Natural killer cell treated with Interleukin-12 subunit alpha and Interleukin-12 subunit beta and Interleukin-15 and Interleukin-18, amount 100 ng/mL, for 72 hours (primary cell): ENCODE results near the gene PATL1. TPM values are rescaled to one million over a fixed set of nuclear protein-coding genes. Genes with fewer than 3 reads are reported as not detected.
"Not testable (repeated sequence)": the region's sequence is repeated elsewhere in the genome, so short reads cannot be mapped to it uniquely, and the experiment has no call there.

ENCODE experiments used
- ATAC-seq, 2 donors: fragments of 150-1000 bp; cut with Tn5 transposase in 1 of 2; sonication (Bioruptor Pico), chemical (Tn5 transposase) in 1 of 2; 2 replicates each; pipeline ENCODE4 v1.10.0; 2021
- DNase-seq: peaks from one replicate; pipeline ENCODE4 v3.0.0; 2022; ENCODE audit warnings: low spot score
- H3K27ac Mint-ChIP-seq, 2 donors: 1 replicate in 1 of 2; 2 replicates in 1 of 2; pipeline ENCODE4 v1.8.0; 2022; ENCODE audit warnings: mixed read lengths in 2 of 2, mild to moderate bottlenecking in 1 of 2, moderate library complexity in 1 of 2
- H3K27me3 Mint-ChIP-seq, 2 donors: 1 replicate in 1 of 2; 2 replicates in 1 of 2; pipeline ENCODE4 v1.8.0; 2022; ENCODE audit warnings: mixed read lengths in 2 of 2
- H3K36me3 Mint-ChIP-seq: one replicate; pipeline ENCODE4 v1.8.0; 2022; ENCODE audit warnings: mixed read lengths
- H3K4me1 Mint-ChIP-seq, 2 donors: 1 replicate in 1 of 2; 2 replicates in 1 of 2; pipeline ENCODE4 v1.8.0; 2022; ENCODE audit warnings: low read depth in 2 of 2, mixed read lengths in 2 of 2, mild to moderate bottlenecking in 1 of 2
- H3K4me3 Mint-ChIP-seq: one replicate; pipeline ENCODE4 v1.8.0; 2022; ENCODE audit warnings: mixed read lengths
- H3K9me3 Mint-ChIP-seq: 2 replicates; pipeline ENCODE4 v1.8.0; 2022; ENCODE audit warnings: mixed read lengths
- total RNA-seq, 2 donors: library from RNA; stranded (reverse); gene quantifications; one replicate each; pipeline ENCODE4 v1.2.3, GENCODE V29; 2022

PATL1 gene
- total RNA-seq, 2 donors from 2014 or later, result 50.5 to 62.9 TPM

GRCh38 chr11:59660621-59661020 is 8.2 kb downstream of the PATL1 start:
- Mint-ChIP-seq H3K36me3 (peaks cover 25% of the 10 kb centered on the region), H3K27ac (no peak overlapping the region), H3K9me3 (no peaks in the 10 kb centered on the region), H3K4me1 (peaks cover 19 to 26% of the 10 kb centered on the region in 2 donors), H3K27me3 (no peaks in the 10 kb centered on the region), H3K4me3 (no peak overlapping the region)
- DNase-seq (no peak), ATAC-seq (no peak)

- no peaks in the 10 kb centered on the region for H3K9me3 Mint-ChIP-seq
- H3K4me3 Mint-ChIP-seq, result no peak overlapping the region
- H3K27me3 Mint-ChIP-seq, result no peaks in the 10 kb centered on the region
- peaks cover 16 to 21% of the 10 kb centered on the region in 2 donors for H3K4me1 Mint-ChIP-seq
- H3K27ac Mint-ChIP-seq, result no peak overlapping the region
- peaks cover 26% of the 10 kb centered on the region for H3K36me3 Mint-ChIP-seq
- no peak for ATAC-seq
- DNase-seq, result no peak
These were observed 8.9 kb downstream of the PATL1 start for GRCh38 chr11:59659981-59660380.

GRCh38 chr11:59658036-59658435 is 10.8 kb downstream of the PATL1 start:
- H3K27ac Mint-ChIP-seq, result no peak overlapping the region
- no peaks in the 10 kb centered on the region for H3K27me3 Mint-ChIP-seq
- ATAC-seq (no peak), DNase-seq (no peak)
- H3K9me3 Mint-ChIP-seq, result no peaks in the 10 kb centered on the region
- H3K4me3 Mint-ChIP-seq, result no peak overlapping the region
- peaks cover 12 to 13% of the 10 kb centered on the region in 2 donors for H3K4me1 Mint-ChIP-seq
- peaks cover 37% of the 10 kb centered on the region for H3K36me3 Mint-ChIP-seq

- H3K27ac Mint-ChIP-seq, result no peak overlapping the region
- peaks cover 62% of the 10 kb centered on the region for H3K36me3 Mint-ChIP-seq
- peaks cover 0 to 2% of the 10 kb centered on the region in 2 donors for H3K4me1 Mint-ChIP-seq
- H3K9me3 Mint-ChIP-seq, result no peaks in the 10 kb centered on the region
- DNase-seq, result no peak
- no peaks in the 10 kb centered on the region for H3K27me3 Mint-ChIP-seq
- no peak for ATAC-seq
- H3K4me3 Mint-ChIP-seq, result no peak overlapping the region
These were observed 13.9 kb downstream of the PATL1 start for GRCh38 chr11:59654893-59655292.

GRCh38 chr11:59647245-59647980 is 21.4 kb downstream of the PATL1 start:
- H3K27me3 Mint-ChIP-seq, result no peaks in the 10 kb centered on the region
- no peaks in the 10 kb centered on the region for H3K9me3 Mint-ChIP-seq
- H3K36me3 Mint-ChIP-seq, result peaks cover 59% of the 10 kb centered on the region
- H3K4me1 Mint-ChIP-seq, result peaks cover 0 to 5% of the 10 kb centered on the region in 2 donors
- ATAC-seq, result no peak
- H3K4me3 Mint-ChIP-seq, result no peak overlapping the region
- no peak overlapping the region for H3K27ac Mint-ChIP-seq
- DNase-seq, result no peak

GRCh38 chr11:59644528-59644927 is 24.3 kb downstream of the PATL1 start:
- Mint-ChIP-seq H3K27ac (no peak overlapping the region), H3K9me3 (no peaks in the 10 kb centered on the region), H3K4me3 (no peak overlapping the region), H3K4me1 (peaks cover 0 to 5% of the 10 kb centered on the region in 2 donors), H3K27me3 (no peaks in the 10 kb centered on the region), H3K36me3 (peaks cover 49% of the 10 kb centered on the region)
- no peak for ATAC-seq
- no peak for DNase-seq

GRCh38 chr11:59643390-59643789 is 25.4 kb downstream of the PATL1 start:
- H3K9me3 Mint-ChIP-seq, result no peaks in the 10 kb centered on the region
- H3K36me3 Mint-ChIP-seq, result peaks cover 49% of the 10 kb centered on the region
- ATAC-seq, result no peak
- H3K27me3 Mint-ChIP-seq, result no peaks in the 10 kb centered on the region
- no peak overlapping the region for H3K27ac Mint-ChIP-seq
- no peak for DNase-seq
- H3K4me3 Mint-ChIP-seq, result no peak overlapping the region
- peaks cover 0 to 5% of the 10 kb centered on the region in 2 donors for H3K4me1 Mint-ChIP-seq

GRCh38 chr11:59641156-59641555 is 27.7 kb downstream of the PATL1 start:
- Mint-ChIP-seq H3K9me3 (no peaks in the 10 kb centered on the region), H3K27me3 (no peaks in the 10 kb centered on the region), H3K36me3 (peaks cover 55% of the 10 kb centered on the region), H3K4me3 (no peak overlapping the region), H3K4me1 (peaks cover 0 to 2% of the 10 kb centered on the region in 2 donors), H3K27ac (no peak overlapping the region)
- no peak for ATAC-seq
- DNase-seq, result no peak

- Mint-ChIP-seq H3K27me3 (no peaks in the 10 kb centered on the region), H3K36me3 (no peaks in the 10 kb centered on the region), H3K9me3 (no peaks in the 10 kb centered on the region), H3K4me1 (no peaks in the 10 kb centered on the region), H3K27ac (no peak overlapping the region), H3K4me3 (no peak overlapping the region)
- ATAC-seq (no peak), DNase-seq (no peak)
These were observed 38.3 kb downstream of the PATL1 start for GRCh38 chr11:59630493-59630892.

GRCh38 chr11:59629996-59630395 is 38.8 kb downstream of the PATL1 start:
- Mint-ChIP-seq H3K4me3 (no peak overlapping the region), H3K36me3 (no peaks in the 10 kb centered on the region), H3K9me3 (no peaks in the 10 kb centered on the region), H3K27me3 (no peaks in the 10 kb centered on the region), H3K27ac (no peak overlapping the region), H3K4me1 (no peaks in the 10 kb centered on the region)
- no peak for ATAC-seq
- DNase-seq, result no peak

- H3K4me1 Mint-ChIP-seq, DNase-seq, H3K27me3 Mint-ChIP-seq, H3K4me3 Mint-ChIP-seq, H3K9me3 Mint-ChIP-seq, ATAC-seq, H3K27ac Mint-ChIP-seq, H3K36me3 Mint-ChIP-seq: not testable (repeated sequence)
These were observed 41.9 kb downstream of the PATL1 start for GRCh38 chr11:59626969-59627368.

- H3K4me1 Mint-ChIP-seq, result no peaks in the 10 kb centered on the region
- no peaks in the 10 kb centered on the region for H3K9me3 Mint-ChIP-seq
These were observed 43.1 kb downstream of the PATL1 start for GRCh38 chr11:59625703-59626102.

GRCh38 chr11:59617876-59618275 is 51.0 kb downstream of the PATL1 start:
- no peak overlapping the region for H3K4me3 Mint-ChIP-seq

More at GRCh38 chr11:59625703-59626102, 43.1 kb downstream of the PATL1 start:
- ATAC-seq (no peak), DNase-seq (no peak)
- Mint-ChIP-seq H3K27ac (no peak overlapping the region), H3K36me3 (no peaks in the 10 kb centered on the region), H3K27me3 (no peaks in the 10 kb centered on the region), H3K4me3 (no peak overlapping the region)

GRCh38 chr11:59616396-59616982 is 52.3 kb downstream of the PATL1 start:
- DNase-seq, result no peak
- Mint-ChIP-seq H3K36me3 (peaks cover 7% of the 10 kb centered on the region), H3K4me3 (peak overlapping the region; percentile 99), H3K27me3 (no peaks in the 10 kb centered on the region), H3K27ac (peak overlapping the region; percentile 70 to 87), H3K4me1 (peaks cover 35 to 36% of the 10 kb centered on the region in 2 donors), H3K9me3 (no peaks in the 10 kb centered on the region)
- no peak for ATAC-seq

More at GRCh38 chr11:59617876-59618275, 51.0 kb downstream of the PATL1 start:
- DNase-seq (no peak), ATAC-seq (no peak)
- H3K36me3 Mint-ChIP-seq, result peaks cover 7% of the 10 kb centered on the region
- no peaks in the 10 kb centered on the region for H3K9me3 Mint-ChIP-seq
- no peaks in the 10 kb centered on the region for H3K27me3 Mint-ChIP-seq
- H3K27ac Mint-ChIP-seq, result no peak overlapping the region
- H3K4me1 Mint-ChIP-seq, result peaks cover 22 to 24% of the 10 kb centered on the region in 2 donors
